HepG2 (cell line): ENCODE results near the gene YIPF2. TPM values are rescaled to one million over a fixed set of nuclear protein-coding genes. Genes with fewer than 3 reads are reported as not detected.

Source experiments
- ATF1 ChIP-seq: IDR thresholded peaks from 2 replicates; pipeline ENCODE4 v1.6.1; 2016; ENCODE audit warnings: mild to moderate bottlenecking, control low read depth
- BHLHE40 ChIP-seq: IDR thresholded peaks from 2 replicates; pipeline ENCODE4 v1.6.1; 2011; ENCODE audit warnings: low read length, improper control_type of control experiment
- BRCA1 ChIP-seq: sonication (generic); formaldehyde crosslinking; IDR thresholded peaks from 2 replicates; pipeline ENCODE4 v1.4.0; 2020; ENCODE audit warnings: missing genetic modification reagents
- CC2D1A ChIP-seq: sonication (generic); formaldehyde crosslinking; IDR thresholded peaks from 2 replicates; pipeline ENCODE4 v1.8.1; 2023; ENCODE audit warnings: mild to moderate bottlenecking, missing genetic modification reagents
- ELF1 ChIP-seq: sonication (generic); formaldehyde crosslinking; IDR thresholded peaks from 2 replicates; pipeline ENCODE4 v1.4.0; 2020; ENCODE audit warnings: missing genetic modification reagents
- FOXJ3 ChIP-seq: sonication (generic); formaldehyde crosslinking; IDR thresholded peaks from 2 replicates; pipeline ENCODE4 v1.4.0; 2020; ENCODE audit warnings: missing genetic modification reagents, mild to moderate bottlenecking, borderline replicate concordance
- HDAC1 ChIP-seq: sonication (generic); formaldehyde crosslinking; IDR thresholded peaks from 2 replicates; pipeline ENCODE4 v1.5.1; 2020; ENCODE audit warnings: mild to moderate bottlenecking, missing genetic modification reagents
- HNRNPLL ChIP-seq: fragments of 200-400 bp; formaldehyde crosslinking; IDR thresholded peaks from 2 replicates; pipeline ENCODE4 v1.6.1; 2017; ENCODE audit warnings: mild to moderate bottlenecking, low read depth, low read length; ENCODE audit not compliant: poor library complexity, severe bottlenecking
- HOXA3 ChIP-seq: sonication (generic); formaldehyde crosslinking; IDR thresholded peaks from 2 replicates; pipeline ENCODE4 v1.5.0; 2020; ENCODE audit warnings: missing genetic modification reagents
- PBX2 ChIP-seq: IDR thresholded peaks from 2 replicates; pipeline ENCODE4 v1.6.1; 2016; ENCODE audit warnings: control low read depth
- POLR2AphosphoS5 ChIP-seq: IDR thresholded peaks from 2 replicates; pipeline ENCODE4 v1.6.1; 2012; ENCODE audit warnings: low read depth, low read length
- PRDM4 ChIP-seq: sonication (generic); formaldehyde crosslinking; IDR thresholded peaks from 2 replicates; pipeline ENCODE4 v1.9.0; 2021; ENCODE audit warnings: missing genetic modification reagents, borderline replicate concordance
- SIX4 ChIP-seq: sonication (generic); formaldehyde crosslinking; IDR thresholded peaks from 2 replicates; pipeline ENCODE4 v1.4.0; 2020; ENCODE audit warnings: missing genetic modification reagents
- SMAD3 ChIP-seq: sonication (generic); formaldehyde crosslinking; IDR thresholded peaks from 2 replicates; pipeline ENCODE4 v1.4.0; 2020; ENCODE audit warnings: missing genetic modification reagents
- ZFP41 ChIP-seq: sonication (generic); formaldehyde crosslinking; IDR thresholded peaks from 2 replicates; pipeline ENCODE4 v1.4.0; 2020; ENCODE audit warnings: mild to moderate bottlenecking, missing genetic modification reagents, borderline replicate concordance
- ZGPAT ChIP-seq: IDR thresholded peaks from 2 replicates; pipeline ENCODE4 v1.6.1; 2016; ENCODE audit warnings: mild to moderate bottlenecking
- ZNF180 ChIP-seq: sonication (generic); formaldehyde crosslinking; IDR thresholded peaks from 2 replicates; pipeline ENCODE4 v1.4.0; 2020; ENCODE audit warnings: low read depth, missing genetic modification reagents, borderline replicate concordance
- ZNF205 ChIP-seq: IDR thresholded peaks from 2 replicates; pipeline ENCODE4 v1.6.1; 2018; ENCODE audit warnings: missing biosample characterization, missing genetic modification reagents
- ZNF281 ChIP-seq: sonication (generic); formaldehyde crosslinking; IDR thresholded peaks from 2 replicates; pipeline ENCODE4 v1.4.0; 2020; ENCODE audit warnings: missing genetic modification reagents, borderline replicate concordance
- ZNF333 ChIP-seq: sonication (generic); formaldehyde crosslinking; IDR thresholded peaks from 2 replicates; pipeline ENCODE4 v1.4.0; 2020; ENCODE audit warnings: mild to moderate bottlenecking, missing genetic modification reagents, borderline replicate concordance
- ZNF713 ChIP-seq: sonication (generic); formaldehyde crosslinking; IDR thresholded peaks from 2 replicates; pipeline ENCODE4 v1.4.0; 2020; ENCODE audit warnings: mild to moderate bottlenecking, missing genetic modification reagents
- ZZZ3 ChIP-seq: sonication (generic); formaldehyde crosslinking; IDR thresholded peaks from 2 replicates; pipeline ENCODE4 v1.4.0; 2020; ENCODE audit warnings: missing genetic modification reagents, mild to moderate bottlenecking, borderline replicate concordance
- polyA plus RNA-seq, 8 experiments: library from polyadenylated mRNA; depleted of rRNA in 3 of 8; stranded (reverse) in 7 of 8; unstranded in 1 of 8; fragments of >200 nt; fragmentation: Illumina TruSeq in 4 of 8; extraction: Trizol in 4 of 8; gene quantifications; 2 replicates each; pipeline versions ENCODE4 v1.2.1 to v1.2.3, GENCODE V29; 2011 to 2016; ENCODE audit warnings: low read depth in 4 of 8, missing spikeins in 1 of 8, mixed read lengths in 1 of 8; ENCODE audit not compliant: insufficient read depth in 1 of 8
- total RNA-seq, 5 experiments: library from RNA; depleted of rRNA; stranded (reverse); fragments of >200 nt; fragmentation: Illumina TruSeq; extraction: Trizol; gene quantifications; 2 replicates each; pipeline ENCODE4 v1.2.3, GENCODE V29; 2016; ENCODE audit warnings: low read depth in 1 of 5

YIPF2 gene
- total and polyA plus RNA-seq, 2 of the 13 experiments (the other 11 are each of a cell fraction or from before 2014, with no cell fraction given) = 37.3 to 53.2 TPM

GRCh38 chr19:10928563-10929401 is at the start of gene YIPF2, which contains the start of gene TIMM29 (continued):
- TF ChIP-seq ZNF281 (CRISPR knock-in tag) (no peak; the same call in 1 of the 2 replicates), HNRNPLL (peak; percentile 47), SMAD3 (CRISPR knock-in tag) (peak; percentile 91), POLR2AphosphoS5 (peak; percentile 77), ATF1 (CRISPR knock-in tag) (peak; percentile 43; the same call in 1 of the 2 replicates), ELF1 (CRISPR knock-in tag) (peak; percentile 94), ZGPAT (CRISPR knock-in tag) (peak; percentile 96), FOXJ3 (CRISPR knock-in tag) (0 out of 2 replicates have a peak, but pooled peaks have one; percentile 39), PRDM4 (CRISPR knock-in tag) (no peak), ZZZ3 (CRISPR knock-in tag) (0 out of 2 replicates have a peak, but pooled peaks have one; percentile 18), HDAC1 (CRISPR knock-in tag) (peak; percentile 87), ZNF713 (CRISPR knock-in tag) (peak; percentile 77; the same call in 1 of the 2 replicates), SIX4 (no peak; the same call in 1 of the 2 replicates), BHLHE40 (no peak), CC2D1A (no peak), ZNF333 (CRISPR knock-in tag) (peak; percentile 50; the same call in 1 of the 2 replicates), ZFP41 (0 out of 2 replicates have a peak, but pooled peaks have one; percentile 35), ZNF205 (CRISPR knock-in tag) (peak; percentile 61; the same call in 1 of the 2 replicates), BRCA1 (no peak), PBX2 (CRISPR knock-in tag) (0 out of 2 replicates have a peak, but pooled peaks have one; percentile 59), HOXA3 (CRISPR knock-in tag) (peak; percentile 87), ZNF180 (CRISPR knock-in tag) (no peak)
